ENCODE data around the gene DAND5.
"Not testable (repeated sequence)": the region's sequence is repeated elsewhere in the genome, so short reads cannot be mapped to it uniquely, and the experiment has no call there.

The DAND5 gene

GRCh38 chr19:12955575-12955974 is 13.8 kb upstream of the DAND5 start:
- peak overlapping the region; percentile 95 for H3K4me3 ChIP-seq (ENCODE audit: low read depth, low read length)
- not testable (repeated sequence) for H3K9me3 ChIP-seq (ENCODE audit: control insufficient read depth, insufficient read depth, low read depth, low read length); H3K27ac ChIP-seq (ENCODE audit: low read depth, low read length); H3K4me1 ChIP-seq (ENCODE audit: control insufficient read depth, insufficient read depth, low read length); H3K27me3 ChIP-seq (ENCODE audit: control insufficient read depth, insufficient read depth, low read length)
- H3K36me3 ChIP-seq (ENCODE audit: control insufficient read depth, insufficient read depth, low read length): peaks cover 46% of the 10 kb centered on the region
- H3K9ac ChIP-seq (ENCODE audit: low read length): peak overlapping the region; percentile 87

GRCh38 chr19:12955996-12956395 is 13.4 kb upstream of the DAND5 start:
- H3K4me3 ChIP-seq (ENCODE audit: low read depth, low read length): peak overlapping the region; percentile 95
- H3K36me3 ChIP-seq (ENCODE audit: control insufficient read depth, insufficient read depth, low read length): peaks cover 42% of the 10 kb centered on the region
- H3K27ac ChIP-seq (ENCODE audit: low read depth, low read length): no peak overlapping the region
- no peaks in the 10 kb centered on the region for H3K9me3 ChIP-seq (ENCODE audit: control insufficient read depth, insufficient read depth, low read depth, low read length)
- H3K4me1 ChIP-seq (ENCODE audit: control insufficient read depth, insufficient read depth, low read length): peaks cover 9% of the 10 kb centered on the region
- H3K9ac ChIP-seq (ENCODE audit: low read length): peak overlapping the region; percentile 87
- H3K27me3 ChIP-seq (ENCODE audit: control insufficient read depth, insufficient read depth, low read length): no peaks in the 10 kb centered on the region

- Histone ChIP-seq H3K4me1 (ENCODE audit: control insufficient read depth, insufficient read depth, low read length) (peaks cover 9% of the 10 kb centered on the region), H3K4me3 (ENCODE audit: low read depth, low read length) (peak within 1 kb of the TSS; percentile 95), H3K27ac (ENCODE audit: low read depth, low read length) (peak within 1 kb of the TSS; percentile 75)
Measured at GRCh38 chr19:12956446-12957388, 12.7 kb upstream of the DAND5 start, which contains the start of gene GADD45GIP1. Gene GADD45GIP1 (minus strand): TSS chr19:12957223. CDS start chr19:12957212, 11 bp downstream.

GRCh38 chr19:12957389-12957952 is 11.9 kb upstream of the DAND5 start:
- H3K36me3 ChIP-seq (ENCODE audit: control insufficient read depth, insufficient read depth, low read length): peaks cover 28% of the 10 kb centered on the region
- H3K9ac ChIP-seq (ENCODE audit: low read length): peak overlapping the region; percentile 87
- peak overlapping the region; percentile 95 for H3K4me3 ChIP-seq (ENCODE audit: low read depth, low read length)
- not testable (repeated sequence) for H3K9me3 ChIP-seq (ENCODE audit: control insufficient read depth, insufficient read depth, low read depth, low read length); H3K4me1 ChIP-seq (ENCODE audit: control insufficient read depth, insufficient read depth, low read length); H3K27me3 ChIP-seq (ENCODE audit: control insufficient read depth, insufficient read depth, low read length)
- H3K27ac ChIP-seq (ENCODE audit: low read depth, low read length): peak overlapping the region; percentile 75; the same call in 1 of the 2 replicates

More at GRCh38 chr19:12956446-12957388, 12.7 kb upstream of the DAND5 start, which contains the start of gene GADD45GIP1:
- Histone ChIP-seq H3K9me3 (ENCODE audit: control insufficient read depth, insufficient read depth, low read depth, low read length) (no peaks in the 10 kb centered on the region), H3K9ac (ENCODE audit: low read length) (peak within 1 kb of the TSS; percentile 87), H3K36me3 (ENCODE audit: control insufficient read depth, insufficient read depth, low read length) (peaks cover 35% of the 10 kb centered on the region), H3K27me3 (ENCODE audit: control insufficient read depth, insufficient read depth, low read length) (no peaks in the 10 kb centered on the region)

- no peaks in the 10 kb centered on the region for H3K9me3 ChIP-seq (ENCODE audit: control insufficient read depth, insufficient read depth, low read depth, low read length)
- peaks cover 5% of the 10 kb centered on the region for H3K4me1 ChIP-seq (ENCODE audit: control insufficient read depth, insufficient read depth, low read length)
- H3K4me3 ChIP-seq (ENCODE audit: low read depth, low read length): no peak overlapping the region
Measured at GRCh38 chr19:12959481-12959880, 9.9 kb upstream of the DAND5 start.

GRCh38 chr19:12965017-12965811 is 4.2 kb upstream of the DAND5 start:
- H3K27ac ChIP-seq (ENCODE audit: low read depth, low read length): no peak overlapping the region

More at GRCh38 chr19:12959481-12959880, 9.9 kb upstream of the DAND5 start:
- H3K27me3 ChIP-seq (ENCODE audit: control insufficient read depth, insufficient read depth, low read length): no peaks in the 10 kb centered on the region
- no peak overlapping the region for H3K9ac ChIP-seq (ENCODE audit: low read length)
- H3K36me3 ChIP-seq (ENCODE audit: control insufficient read depth, insufficient read depth, low read length): peaks cover 9% of the 10 kb centered on the region
- H3K27ac ChIP-seq (ENCODE audit: low read depth, low read length): no peak overlapping the region

GRCh38 chr19:12965812-12966135 is 3.6 kb upstream of the DAND5 start:
- no peaks in the 10 kb centered on the region for H3K9me3 ChIP-seq (ENCODE audit: control insufficient read depth, insufficient read depth, low read depth, low read length)
- peak overlapping the region; percentile 53 for H3K4me3 ChIP-seq (ENCODE audit: low read depth, low read length)
- peaks cover 3% of the 10 kb centered on the region; the same call in 1 of the 2 replicates for H3K4me1 ChIP-seq (ENCODE audit: control insufficient read depth, insufficient read depth, low read length)
- H3K9ac ChIP-seq (ENCODE audit: low read length): peak overlapping the region; percentile 22
- no peaks in the 10 kb centered on the region for H3K27me3 ChIP-seq (ENCODE audit: control insufficient read depth, insufficient read depth, low read length)
- H3K36me3 ChIP-seq (ENCODE audit: control insufficient read depth, insufficient read depth, low read length): no peaks in the 10 kb centered on the region
- no peak overlapping the region for H3K27ac ChIP-seq (ENCODE audit: low read depth, low read length)

More at GRCh38 chr19:12965017-12965811, 4.2 kb upstream of the DAND5 start:
- H3K4me1 ChIP-seq (ENCODE audit: control insufficient read depth, insufficient read depth, low read length): peaks cover 3% of the 10 kb centered on the region; the same call in 1 of the 2 replicates
- H3K9me3 ChIP-seq (ENCODE audit: control insufficient read depth, insufficient read depth, low read depth, low read length): no peaks in the 10 kb centered on the region
- peak overlapping the region; percentile 53 for H3K4me3 ChIP-seq (ENCODE audit: low read depth, low read length)
- H3K36me3 ChIP-seq (ENCODE audit: control insufficient read depth, insufficient read depth, low read length): no peaks in the 10 kb centered on the region
- peak overlapping the region; percentile 35 for H3K9ac ChIP-seq (ENCODE audit: low read length)
- H3K27me3 ChIP-seq (ENCODE audit: control insufficient read depth, insufficient read depth, low read length): no peaks in the 10 kb centered on the region

GRCh38 chr19:12967907-12968306 is 1.5 kb upstream of the DAND5 start:
- no peak overlapping the region for H3K4me3 ChIP-seq (ENCODE audit: low read depth, low read length)
- no peak overlapping the region for H3K27ac ChIP-seq (ENCODE audit: low read depth, low read length)
- H3K4me1 ChIP-seq (ENCODE audit: control insufficient read depth, insufficient read depth, low read length): peaks cover 3% of the 10 kb centered on the region; the same call in 1 of the 2 replicates
- no peak overlapping the region for H3K9ac ChIP-seq (ENCODE audit: low read length)
- H3K27me3 ChIP-seq (ENCODE audit: control insufficient read depth, insufficient read depth, low read length): no peaks in the 10 kb centered on the region
- H3K36me3 ChIP-seq (ENCODE audit: control insufficient read depth, insufficient read depth, low read length): no peaks in the 10 kb centered on the region
- H3K9me3 ChIP-seq (ENCODE audit: control insufficient read depth, insufficient read depth, low read depth, low read length): no peaks in the 10 kb centered on the region

- Histone ChIP-seq H3K9me3 (ENCODE audit: control insufficient read depth, insufficient read depth, low read depth, low read length) (no peaks in the 10 kb centered on the region), H3K27ac (ENCODE audit: low read depth, low read length) (no peak overlapping the region), H3K27me3 (ENCODE audit: control insufficient read depth, insufficient read depth, low read length) (no peaks in the 10 kb centered on the region)
Measured at GRCh38 chr19:12970070-12970820, 869 bp downstream of the DAND5 start.

GRCh38 chr19:12973236-12973635 is 3.9 kb downstream of the DAND5 start:
- H3K9me3 ChIP-seq (ENCODE audit: control insufficient read depth, insufficient read depth, low read depth, low read length): no peaks in the 10 kb centered on the region
- H3K27ac ChIP-seq (ENCODE audit: low read depth, low read length): no peak overlapping the region
- H3K4me3 ChIP-seq (ENCODE audit: low read depth, low read length): no peak overlapping the region

More at GRCh38 chr19:12970070-12970820, 869 bp downstream of the DAND5 start:
- H3K36me3 ChIP-seq (ENCODE audit: control insufficient read depth, insufficient read depth, low read length): no peaks in the 10 kb centered on the region
- H3K9ac ChIP-seq (ENCODE audit: low read length): no peak overlapping the region
- H3K4me1 ChIP-seq (ENCODE audit: control insufficient read depth, insufficient read depth, low read length): peaks cover 3% of the 10 kb centered on the region; the same call in 1 of the 2 replicates
- H3K4me3 ChIP-seq (ENCODE audit: low read depth, low read length): no peak overlapping the region

More at GRCh38 chr19:12973236-12973635, 3.9 kb downstream of the DAND5 start:
- Histone ChIP-seq H3K36me3 (ENCODE audit: control insufficient read depth, insufficient read depth, low read length) (no peaks in the 10 kb centered on the region), H3K4me1 (ENCODE audit: control insufficient read depth, insufficient read depth, low read length) (peaks cover 3% of the 10 kb centered on the region; the same call in 1 of the 2 replicates), H3K9ac (ENCODE audit: low read length) (no peak overlapping the region), H3K27me3 (ENCODE audit: control insufficient read depth, insufficient read depth, low read length) (no peaks in the 10 kb centered on the region)

All from HUES6 (cell line).